BJ (cell line): ENCODE data around the gene CAPS. TPM values are rescaled to one million over a fixed set of nuclear protein-coding genes. Genes with fewer than 3 reads are reported as not detected.
"Not testable (repeated sequence)": the region's sequence is repeated elsewhere in the genome, so short reads cannot be mapped to it uniquely, and the experiment has no call there.

Experiments
- CTCF ChIA-PET: fragments of 350-600 bp; formaldehyde crosslinking; extraction: SDS; loops from one replicate; lab custom pipeline; 2021; ENCODE audit warnings: antibody characterized with exemption, inconsistent platforms; lab: Yijun Ruan, JAX
- POLR2A ChIA-PET: fragments of 300-600 bp; sonication (Branson Sonifier 250); formaldehyde crosslinking; extraction: SDS; loops from one replicate; lab custom pipeline; 2021; ENCODE audit warnings: antibody characterized with exemption; lab: Charles Lee
- DNase-seq: peaks from one replicate; pipeline ENCODE4 v3.0.0-alpha.2; 2011; ENCODE audit warnings: low read depth
- H3K27me3 ChIP-seq: 2 replicates; pipeline ENCODE4 v1.6.0; 2011; ENCODE audit warnings: low read length; ENCODE audit not compliant: control insufficient read depth, insufficient read depth
- H3K36me3 ChIP-seq: 2 replicates; pipeline ENCODE4 v1.5.1; 2011; ENCODE audit warnings: low read length; ENCODE audit not compliant: control insufficient read depth, insufficient read depth
- H3K4me3 ChIP-seq: 2 replicates; pipeline ENCODE4 v1.5.1; 2011; ENCODE audit warnings: low read depth, mild to moderate bottlenecking, control low read depth, low read length
- polyA plus RNA-seq: library from polyadenylated mRNA; depleted of rRNA; stranded (reverse); fragments of >200 nt; gene quantifications from 2 replicates; pipeline ENCODE4 v1.2.3, GENCODE V29; 2011
- TF ChIP-seq, protein P1 (sequence below): IDR thresholded peaks from 2 replicates; pipeline ENCODE4 v1.5.1; 2011; ENCODE audit warnings: low read depth, mild to moderate bottlenecking, control low read depth, inconsistent platforms, low read length, moderate library complexity; ENCODE audit not compliant: insufficient read depth

Gene CAPS
- polyA plus RNA-seq, 1 experiment, result 5.6 TPM

GRCh38 chr19:5959260-5960004 lies 45.4 kb downstream of the CAPS start:
- H3K27me3 ChIP-seq, result no peaks in the 10 kb centered on the region
- ChIA-PET CTCF (interaction anchor here (0.7 to 12.1 kb wide), 5 partner anchors 8 to 63 kb away, joined by 3 to 78 read pairs (median 4); no protein-coding TSS in a partner anchor), POLR2A (no interaction called here)
- no peak overlapping the region for H3K4me3 ChIP-seq
- H3K36me3 ChIP-seq, result peaks cover 3% of the 10 kb centered on the region; the same call in 1 of the 2 replicates
- TF ChIP-seq, protein P1, sequence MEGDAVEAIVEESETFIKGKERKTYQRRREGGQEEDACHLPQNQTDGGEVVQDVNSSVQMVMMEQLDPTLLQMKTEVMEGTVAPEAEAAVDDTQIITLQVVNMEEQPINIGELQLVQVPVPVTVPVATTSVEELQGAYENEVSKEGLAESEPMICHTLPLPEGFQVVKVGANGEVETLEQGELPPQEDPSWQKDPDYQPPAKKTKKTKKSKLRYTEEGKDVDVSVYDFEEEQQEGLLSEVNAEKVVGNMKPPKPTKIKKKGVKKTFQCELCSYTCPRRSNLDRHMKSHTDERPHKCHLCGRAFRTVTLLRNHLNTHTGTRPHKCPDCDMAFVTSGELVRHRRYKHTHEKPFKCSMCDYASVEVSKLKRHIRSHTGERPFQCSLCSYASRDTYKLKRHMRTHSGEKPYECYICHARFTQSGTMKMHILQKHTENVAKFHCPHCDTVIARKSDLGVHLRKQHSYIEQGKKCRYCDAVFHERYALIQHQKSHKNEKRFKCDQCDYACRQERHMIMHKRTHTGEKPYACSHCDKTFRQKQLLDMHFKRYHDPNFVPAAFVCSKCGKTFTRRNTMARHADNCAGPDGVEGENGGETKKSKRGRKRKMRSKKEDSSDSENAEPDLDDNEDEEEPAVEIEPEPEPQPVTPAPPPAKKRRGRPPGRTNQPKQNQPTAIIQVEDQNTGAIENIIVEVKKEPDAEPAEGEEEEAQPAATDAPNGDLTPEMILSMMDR, result no peak
- DNase-seq, result no peak

GRCh38 chr19:5960005-5961001 lies 46.2 kb downstream of the CAPS start:
- Histone ChIP-seq H3K4me3 (no peak overlapping the region), H3K36me3 (peaks cover 3% of the 10 kb centered on the region; the same call in 1 of the 2 replicates), H3K27me3 (no peaks in the 10 kb centered on the region)
- no peak for DNase-seq
- CTCF ChIA-PET, result interaction anchor here (0.7 to 1.6 kb wide), 4 partner anchors 8 to 63 kb away, joined by 3 to 4 read pairs (median 3); no protein-coding TSS in a partner anchor
- POLR2A ChIA-PET, result no interaction called here
- TF ChIP-seq, protein P1, result no peak

GRCh38 chr19:5961641-5961968 lies 47.6 kb downstream of the CAPS start:
- POLR2A ChIA-PET, result interaction anchor here (0.6 kb wide), 1 partner anchor 8 kb away, joined by 3 read pairs; no protein-coding TSS in a partner anchor
- not testable (repeated sequence) for H3K27me3 ChIP-seq, H3K36me3 ChIP-seq, H3K4me3 ChIP-seq, DNase-seq
- CTCF ChIA-PET, result interaction anchor here (1.8 kb wide), 1 partner anchor 158 kb away, joined by 5 read pairs; no protein-coding TSS in a partner anchor

DNA sequence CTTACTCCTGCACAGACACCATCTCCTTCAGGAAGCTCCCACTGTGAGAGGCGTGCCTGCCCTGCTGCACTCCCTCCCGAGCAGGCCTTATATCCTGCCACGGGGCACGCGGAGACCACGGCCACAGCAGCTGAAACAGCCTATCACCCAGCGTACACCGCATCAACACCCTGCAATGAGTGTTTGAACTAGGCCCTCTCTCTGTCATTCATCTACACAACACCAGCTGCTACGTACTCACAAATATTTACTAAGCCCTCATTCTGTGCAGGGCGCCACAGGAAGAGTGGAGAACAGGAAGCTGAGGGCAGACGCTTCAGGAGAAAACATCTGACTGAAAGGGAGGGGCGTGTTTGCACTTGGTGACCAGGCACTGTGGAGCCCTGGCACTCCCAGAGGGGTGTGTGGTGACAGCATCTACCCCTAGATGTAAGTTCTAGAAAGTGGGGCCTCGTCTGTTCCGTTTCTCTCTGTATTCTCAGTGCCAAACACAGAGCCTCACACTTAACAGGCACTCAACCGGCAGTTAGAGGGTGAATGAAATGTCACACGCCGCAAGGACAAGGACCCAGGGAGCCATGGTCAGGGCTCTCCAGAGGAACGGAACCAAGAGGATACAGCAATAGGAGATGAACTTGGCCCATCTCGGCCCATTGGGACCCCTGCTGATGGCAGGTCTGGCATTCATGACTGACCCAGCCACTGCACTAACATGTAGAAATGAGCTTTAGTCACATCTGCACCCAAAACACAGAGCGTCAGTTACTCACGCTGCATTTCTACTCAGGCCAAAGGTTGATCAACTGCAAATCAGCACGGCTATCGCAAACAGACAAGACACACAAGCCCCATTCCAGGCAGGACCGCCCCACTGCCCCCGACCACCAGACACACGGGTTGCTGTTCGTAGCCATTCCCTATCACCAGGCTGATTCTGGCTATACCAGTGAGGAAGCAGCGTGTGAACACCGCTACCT lies 48.2 kb downstream of the CAPS start:
- CTCF ChIA-PET, result interaction anchor here (1.8 to 2.0 kb wide), 2 partner anchors 60 to 158 kb away, joined by 5 to 6 read pairs; no protein-coding TSS in a partner anchor
- no peak for DNase-seq
- POLR2A ChIA-PET, result interaction anchor here (0.5 kb wide), 1 partner anchor 42 kb away, joined by 4 read pairs; no protein-coding TSS in a partner anchor

GRCh38 chr19:5963259-5963658 lies 49.2 kb downstream of the CAPS start:
- H3K27me3 ChIP-seq, H3K4me3 ChIP-seq, DNase-seq, H3K36me3 ChIP-seq, POLR2A ChIA-PET: not testable (repeated sequence)
- CTCF ChIA-PET, result interaction anchor here (1.8 to 2.0 kb wide), 2 partner anchors 59 to 159 kb away, joined by 5 to 6 read pairs; no protein-coding TSS in a partner anchor

More for the DNA sequence above, 48.2 kb downstream of the CAPS start:
- no peaks in the 10 kb centered on the region for H3K27me3 ChIP-seq
- TF ChIP-seq, protein P1, result no peak
- peaks cover 4% of the 10 kb centered on the region for H3K36me3 ChIP-seq
- no peak overlapping the region for H3K4me3 ChIP-seq
